OCI-LY1 (cell line): ENCODE measurements around the gene KCTD3.

Experiments used
- H2AFZ ChIP-seq: fragments of 200-600 bp; sonication (generic), shearing (Covaris generic); 2 replicates; pipeline ENCODE4 v1.6.0; 2014; ENCODE audit warnings: antibody characterized with exemption, mild to moderate bottlenecking, low read length
- H3F3A ChIP-seq: fragments of 200-600 bp; sonication (generic), shearing (Covaris generic); 2 replicates; pipeline ENCODE4 v1.6.0; 2014; ENCODE audit warnings: mild to moderate bottlenecking, antibody characterized with exemption, low read length, moderate library complexity; ENCODE audit not compliant: insufficient read depth
- H3K27ac ChIP-seq: fragments of 200-600 bp; sonication (generic); 2 replicates; pipeline ENCODE4 v1.5.1; 2014; ENCODE audit warnings: low read length, mixed run types, mild to moderate bottlenecking, low read depth; ENCODE audit not compliant: poor library complexity, severe bottlenecking
- H3K27me3 ChIP-seq: fragments of 200-600 bp; sonication (generic); 2 replicates; pipeline ENCODE4 v1.6.0; 2014; ENCODE audit warnings: antibody characterized with exemption, mild to moderate bottlenecking, low read length, moderate library complexity; ENCODE audit not compliant: insufficient read depth
- H3K36me3 ChIP-seq: fragments of 200-600 bp; sonication (generic); 2 replicates; pipeline ENCODE4 v1.6.1; 2014; ENCODE audit warnings: mild to moderate bottlenecking, antibody characterized with exemption, low read length, moderate library complexity, mixed read lengths; ENCODE audit not compliant: insufficient read depth
- H3K4me1 ChIP-seq: fragments of 200-600 bp; sonication (generic); 2 replicates; pipeline ENCODE4 v1.5.1; 2014; ENCODE audit warnings: mild to moderate bottlenecking, low read length, moderate library complexity; ENCODE audit not compliant: insufficient read depth, severe bottlenecking
- H3K4me2 ChIP-seq: fragments of 200-600 bp; sonication (generic), shearing (Covaris generic); 2 replicates; pipeline ENCODE4 v1.6.1; 2014; ENCODE audit warnings: low read length
- H3K4me3 ChIP-seq: fragments of 200-600 bp; sonication (generic); 2 replicates; pipeline ENCODE4 v1.5.1; 2014; ENCODE audit warnings: low read length, low read depth, mild to moderate bottlenecking, mixed read lengths; ENCODE audit not compliant: poor library complexity, severe bottlenecking
- H3K79me2 ChIP-seq: fragments of 200-600 bp; shearing (Covaris generic); 2 replicates; pipeline ENCODE4 v1.6.1; 2016; ENCODE audit warnings: mixed run types, low read length, mixed read lengths; ENCODE audit not compliant: insufficient read depth
- H3K9ac ChIP-seq: fragments of 200-600 bp; sonication (generic), shearing (Covaris generic); 2 replicates; pipeline ENCODE4 v1.6.1; 2014; ENCODE audit warnings: mild to moderate bottlenecking, low read length, mixed read lengths
- H3K9me2 ChIP-seq: fragments of 200-600 bp; sonication (generic), shearing (Covaris generic); 2 replicates; pipeline ENCODE4 v1.6.1; 2014; ENCODE audit warnings: low read depth, mild to moderate bottlenecking, low read length, mixed read lengths
- H3K9me3 ChIP-seq: fragments of 200-600 bp; shearing (Covaris generic); 2 replicates; pipeline ENCODE4 v1.6.1; 2014; ENCODE audit warnings: low read length, mixed read lengths
- H4K20me1 ChIP-seq: fragments of 200-600 bp; sonication (generic), shearing (Covaris generic); 2 replicates; pipeline ENCODE4 v1.6.0; 2016; ENCODE audit warnings: mild to moderate bottlenecking, low read length; ENCODE audit not compliant: insufficient read depth
- EZH2 ChIP-seq: fragments of 200-600 bp; sonication (generic), shearing (Covaris generic); IDR thresholded peaks from 2 replicates; pipeline ENCODE4 v1.8.0; 2017; ENCODE audit warnings: borderline replicate concordance, mixed run types, mild to moderate bottlenecking, antibody characterized with exemption, low read length, moderate library complexity, mixed read lengths
- TF ChIP-seq, protein P1 (sequence below): fragments of 200-600 bp; sonication (generic), shearing (Covaris generic); IDR thresholded peaks from 2 replicates; pipeline ENCODE4 v1.5.1; 2017; ENCODE audit warnings: mild to moderate bottlenecking, antibody characterized with exemption, low read length, moderate library complexity, mixed read lengths

Gene KCTD3

GRCh38 chr1:215607412-215607811, 40.3 kb downstream of the KCTD3 start:
- no peaks in the 10 kb centered on the region for H3F3A ChIP-seq
- H3K4me2 ChIP-seq: no peak overlapping the region
- TF ChIP-seq, protein P1, sequence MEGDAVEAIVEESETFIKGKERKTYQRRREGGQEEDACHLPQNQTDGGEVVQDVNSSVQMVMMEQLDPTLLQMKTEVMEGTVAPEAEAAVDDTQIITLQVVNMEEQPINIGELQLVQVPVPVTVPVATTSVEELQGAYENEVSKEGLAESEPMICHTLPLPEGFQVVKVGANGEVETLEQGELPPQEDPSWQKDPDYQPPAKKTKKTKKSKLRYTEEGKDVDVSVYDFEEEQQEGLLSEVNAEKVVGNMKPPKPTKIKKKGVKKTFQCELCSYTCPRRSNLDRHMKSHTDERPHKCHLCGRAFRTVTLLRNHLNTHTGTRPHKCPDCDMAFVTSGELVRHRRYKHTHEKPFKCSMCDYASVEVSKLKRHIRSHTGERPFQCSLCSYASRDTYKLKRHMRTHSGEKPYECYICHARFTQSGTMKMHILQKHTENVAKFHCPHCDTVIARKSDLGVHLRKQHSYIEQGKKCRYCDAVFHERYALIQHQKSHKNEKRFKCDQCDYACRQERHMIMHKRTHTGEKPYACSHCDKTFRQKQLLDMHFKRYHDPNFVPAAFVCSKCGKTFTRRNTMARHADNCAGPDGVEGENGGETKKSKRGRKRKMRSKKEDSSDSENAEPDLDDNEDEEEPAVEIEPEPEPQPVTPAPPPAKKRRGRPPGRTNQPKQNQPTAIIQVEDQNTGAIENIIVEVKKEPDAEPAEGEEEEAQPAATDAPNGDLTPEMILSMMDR: no peak
- no peaks in the 10 kb centered on the region for H4K20me1 ChIP-seq
- H3K9me2 ChIP-seq: no peaks in the 10 kb centered on the region
- no peak overlapping the region for H3K27ac ChIP-seq
- no peaks in the 10 kb centered on the region for H3K9me3 ChIP-seq
- H3K4me3 ChIP-seq: no peak overlapping the region
- no peak overlapping the region for H2AFZ ChIP-seq
- H3K27me3 ChIP-seq: no peaks in the 10 kb centered on the region
- H3K9ac ChIP-seq: no peak overlapping the region
- no peaks in the 10 kb centered on the region for H3K36me3 ChIP-seq
- no peaks in the 10 kb centered on the region for H3K4me1 ChIP-seq
- no peaks in the 10 kb centered on the region for H3K79me2 ChIP-seq

DNA sequence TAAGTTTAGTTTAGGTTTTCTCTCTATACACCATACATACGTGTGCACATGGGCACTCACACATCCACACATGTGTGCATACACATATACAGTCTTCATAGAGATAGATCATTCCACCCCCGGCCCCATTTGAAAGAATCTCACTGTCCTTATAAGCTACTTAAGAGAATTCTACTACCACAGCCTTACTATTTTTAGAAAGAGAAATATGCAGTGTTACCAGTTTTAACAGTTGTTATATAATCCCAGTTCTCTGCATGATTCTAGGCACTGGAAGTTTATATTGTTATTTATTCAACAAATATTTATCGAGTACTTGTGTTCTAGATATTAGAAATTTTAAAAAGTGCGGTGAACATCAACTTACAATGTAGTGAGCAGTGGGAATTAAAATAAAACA, 41.5 kb downstream of the KCTD3 start:
- no peak overlapping the region for H2AFZ ChIP-seq
- H3F3A ChIP-seq: no peaks in the 10 kb centered on the region
- no peak overlapping the region for H3K4me2 ChIP-seq
- no peaks in the 10 kb centered on the region for H4K20me1 ChIP-seq
- no peak overlapping the region for H3K4me3 ChIP-seq
- H3K27me3 ChIP-seq: no peaks in the 10 kb centered on the region
- H3K4me1 ChIP-seq: no peaks in the 10 kb centered on the region
- TF ChIP-seq, protein P1: no peak
- no peak for TF ChIP-seq EZH2
- no peak overlapping the region for H3K9ac ChIP-seq
- H3K27ac ChIP-seq: no peak overlapping the region
- H3K9me3 ChIP-seq: no peaks in the 10 kb centered on the region
- no peaks in the 10 kb centered on the region for H3K9me2 ChIP-seq
- H3K79me2 ChIP-seq: no peaks in the 10 kb centered on the region
- H3K36me3 ChIP-seq: no peaks in the 10 kb centered on the region

DNA sequence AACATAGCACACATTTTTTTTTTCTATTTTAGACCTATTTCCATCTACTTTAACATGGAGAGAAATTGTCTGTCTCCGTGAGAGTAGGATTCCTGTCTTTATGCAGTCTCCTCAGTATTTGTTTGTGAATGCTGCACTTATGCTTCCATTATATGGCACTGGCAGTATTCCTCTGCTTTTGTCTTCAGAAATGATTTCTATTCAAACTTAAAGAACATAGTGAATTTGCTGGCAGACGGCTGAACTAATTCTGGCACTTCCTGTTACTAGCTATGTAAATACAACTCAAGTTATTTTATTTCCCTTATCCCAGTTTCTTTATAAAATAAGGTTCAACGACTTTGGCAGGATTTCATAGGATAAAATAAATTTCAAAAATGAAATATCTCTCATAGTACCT, 45.3 kb downstream of the KCTD3 start:
- no peak overlapping the region for H3K4me3 ChIP-seq
- H3F3A ChIP-seq: no peaks in the 10 kb centered on the region
- no peak overlapping the region for H3K9ac ChIP-seq
- no peak overlapping the region for H2AFZ ChIP-seq
- H3K4me2 ChIP-seq: no peak overlapping the region
- no peaks in the 10 kb centered on the region for H3K4me1 ChIP-seq
- H3K9me3 ChIP-seq: no peaks in the 10 kb centered on the region
- H3K79me2 ChIP-seq: no peaks in the 10 kb centered on the region
- H3K36me3 ChIP-seq: no peaks in the 10 kb centered on the region
- H3K27me3 ChIP-seq: no peaks in the 10 kb centered on the region
- no peak for TF ChIP-seq EZH2
- TF ChIP-seq, protein P1: no peak
- H4K20me1 ChIP-seq: no peaks in the 10 kb centered on the region
- H3K27ac ChIP-seq: no peak overlapping the region
- no peaks in the 10 kb centered on the region for H3K9me2 ChIP-seq
